ACC112 (cell line): ENCODE results near the gene AMOTL2.

Experiments used
- H2AFZ ChIP-seq: fragments of 200-600 bp; sonication (generic); one replicate; pipeline ENCODE4 v1.6.0; 2017; ENCODE audit warnings: antibody characterized with exemption, low read length; ENCODE audit not compliant: unreplicated experiment
- H3K27ac ChIP-seq: fragments of 200-600 bp; sonication (generic); 2 replicates; pipeline ENCODE4 v1.5.1; 2014; ENCODE audit warnings: low read depth, mild to moderate bottlenecking, antibody characterized with exemption, low read length, moderate library complexity
- H3K27me3 ChIP-seq: fragments of 200-600 bp; sonication (generic); 2 replicates; pipeline ENCODE4 v1.6.1; 2014; ENCODE audit warnings: mild to moderate bottlenecking, antibody characterized with exemption, low read length, moderate library complexity, mixed read lengths; ENCODE audit not compliant: insufficient read depth
- H3K36me3 ChIP-seq: fragments of 200-600 bp; sonication (generic); 2 replicates; pipeline ENCODE4 v1.6.1; 2016; ENCODE audit warnings: mild to moderate bottlenecking, antibody characterized with exemption, low read length, moderate library complexity, mixed read lengths; ENCODE audit not compliant: insufficient read depth
- H3K4me1 ChIP-seq: fragments of 200-600 bp; sonication (generic); one replicate; pipeline ENCODE4 v1.6.1; 2016; ENCODE audit warnings: low read length, mixed read lengths; ENCODE audit not compliant: insufficient read depth, unreplicated experiment, control insufficient read depth
- H3K4me3 ChIP-seq: fragments of 200-600 bp; sonication (generic); 2 replicates; pipeline ENCODE4 v1.5.1; 2014; ENCODE audit warnings: mild to moderate bottlenecking, low read depth, low read length
- H3K79me2 ChIP-seq: fragments of 200-600 bp; sonication (generic); one replicate; pipeline ENCODE4 v1.6.0; 2016; ENCODE audit warnings: low read length; ENCODE audit not compliant: control insufficient read depth, unreplicated experiment, insufficient read depth

Gene AMOTL2

GRCh38 chr3:134323966-134324962 lies 50.0 kb downstream of the AMOTL2 start:
- Histone ChIP-seq H3K4me3 (no peak overlapping the region), H3K4me1 (peaks cover 58% of the 10 kb centered on the region), H2AFZ (no peak overlapping the region), H3K27ac (no peak overlapping the region), H3K36me3 (no peaks in the 10 kb centered on the region), H3K79me2 (no peaks in the 10 kb centered on the region), H3K27me3 (no peaks in the 10 kb centered on the region)

- Histone ChIP-seq H3K79me2 (no peaks in the 10 kb centered on the region), H3K27ac (no peak overlapping the region)
Measured at GRCh38 chr3:134322286-134322685, 52.0 kb downstream of the AMOTL2 start.

DNA sequence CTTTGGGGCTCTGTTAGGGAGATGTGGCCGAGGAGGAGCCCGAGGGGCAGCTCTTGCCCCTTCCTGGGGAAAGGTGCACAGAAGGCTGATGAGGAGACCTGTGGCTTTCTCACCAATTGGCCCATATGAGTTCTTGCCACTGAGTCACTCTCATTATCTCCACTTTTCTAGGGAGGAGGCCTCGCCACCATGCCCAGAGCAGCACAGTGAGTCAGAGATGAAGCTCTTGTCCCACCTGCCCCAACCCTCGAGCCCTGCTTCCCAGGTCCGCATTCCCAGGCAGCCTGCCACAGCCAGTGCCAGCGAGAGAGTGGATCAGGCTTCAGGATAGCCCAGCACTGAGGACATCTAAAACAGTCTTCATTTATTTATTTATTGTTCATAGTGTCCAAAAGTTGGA lies 53.5 kb downstream of the AMOTL2 start:
- Histone ChIP-seq H3K27ac (no peak overlapping the region), H3K36me3 (no peaks in the 10 kb centered on the region), H3K27me3 (no peaks in the 10 kb centered on the region), H3K4me1 (peaks cover 53% of the 10 kb centered on the region), H3K79me2 (no peaks in the 10 kb centered on the region), H3K4me3 (no peak overlapping the region), H2AFZ (no peak overlapping the region)

More at GRCh38 chr3:134322286-134322685, 52.0 kb downstream of the AMOTL2 start:
- Histone ChIP-seq H3K36me3 (no peaks in the 10 kb centered on the region), H2AFZ (no peak overlapping the region), H3K27me3 (no peaks in the 10 kb centered on the region), H3K4me3 (no peak overlapping the region), H3K4me1 (peaks cover 52% of the 10 kb centered on the region)

- Histone ChIP-seq H3K79me2 (no peaks in the 10 kb centered on the region), H3K27me3 (no peaks in the 10 kb centered on the region), H2AFZ (no peak overlapping the region), H3K36me3 (no peaks in the 10 kb centered on the region), H3K4me1 (peaks cover 53% of the 10 kb centered on the region), H3K27ac (no peak overlapping the region), H3K4me3 (no peak overlapping the region)
Measured at GRCh38 chr3:134319931-134320330, 54.3 kb downstream of the AMOTL2 start.

GRCh38 chr3:134318166-134318565 lies 56.1 kb downstream of the AMOTL2 start:
- peak overlapping the region; percentile 95 for H3K27ac ChIP-seq
- H3K4me1 ChIP-seq: peaks cover 57% of the 10 kb centered on the region
- no peak overlapping the region for H2AFZ ChIP-seq
- no peaks in the 10 kb centered on the region for H3K27me3 ChIP-seq
- no peak overlapping the region for H3K4me3 ChIP-seq
- peaks cover 4% of the 10 kb centered on the region for H3K79me2 ChIP-seq
- H3K36me3 ChIP-seq: no peaks in the 10 kb centered on the region

- no peaks in the 10 kb centered on the region for H3K27me3 ChIP-seq
- H3K4me3 ChIP-seq: peak overlapping the region; percentile 11; the same call in 1 of the 2 replicates
- no peak overlapping the region for H2AFZ ChIP-seq
- H3K27ac ChIP-seq: peak overlapping the region; percentile 95
- H3K79me2 ChIP-seq: peaks cover 4% of the 10 kb centered on the region
- H3K36me3 ChIP-seq: no peaks in the 10 kb centered on the region
- peaks cover 65% of the 10 kb centered on the region for H3K4me1 ChIP-seq
Measured at GRCh38 chr3:134317106-134317947, 56.9 kb downstream of the AMOTL2 start.

GRCh38 chr3:134315286-134316106 lies 58.8 kb downstream of the AMOTL2 start:
- Histone ChIP-seq H2AFZ (peak overlapping the region; percentile 42), H3K27ac (peak overlapping the region; percentile 95)

DNA sequence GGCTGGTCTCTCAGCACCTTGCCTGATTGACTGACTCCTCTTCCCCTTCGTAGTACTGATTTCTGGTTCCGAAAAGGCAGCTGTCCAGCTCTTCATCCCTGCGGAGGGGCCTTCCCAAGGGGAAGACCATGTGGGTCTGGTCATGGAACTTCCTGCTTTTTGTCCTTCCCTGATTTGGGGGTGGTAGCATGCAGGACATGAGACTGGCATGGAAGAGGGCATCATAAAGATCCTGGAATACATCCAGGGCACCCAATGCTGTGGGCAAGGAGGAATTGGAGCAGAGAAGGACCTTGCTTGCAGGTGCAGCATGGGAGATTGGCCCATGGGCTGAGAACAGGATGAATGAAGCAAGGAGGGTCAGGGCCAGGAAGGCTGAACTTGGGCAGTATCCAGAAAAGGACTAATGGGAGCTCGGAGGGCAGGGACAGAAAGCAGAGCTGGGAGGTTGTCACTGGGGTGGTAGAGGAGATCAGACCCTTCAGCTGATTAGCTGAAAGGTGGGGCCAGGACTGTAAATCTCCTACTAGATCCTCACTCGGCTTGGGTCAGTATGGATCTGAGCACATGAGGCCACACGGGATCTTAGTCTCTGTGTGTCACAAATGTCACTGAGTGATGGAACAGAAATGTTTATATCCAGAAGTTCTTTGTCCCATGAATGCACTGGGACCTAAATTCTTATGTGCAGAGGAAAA lies 59.5 kb downstream of the AMOTL2 start:
- H3K27ac ChIP-seq: peak overlapping the region; percentile 95
- no peaks in the 10 kb centered on the region for H3K27me3 ChIP-seq
- H3K79me2 ChIP-seq: peaks cover 4% of the 10 kb centered on the region
- H3K4me3 ChIP-seq: peak overlapping the region; percentile 82; the same call in 1 of the 2 replicates
- H3K36me3 ChIP-seq: no peaks in the 10 kb centered on the region
- H3K4me1 ChIP-seq: peaks cover 80% of the 10 kb centered on the region
- no peak overlapping the region for H2AFZ ChIP-seq

More at GRCh38 chr3:134315286-134316106, 58.8 kb downstream of the AMOTL2 start:
- H3K79me2 ChIP-seq: peaks cover 4% of the 10 kb centered on the region
- H3K27me3 ChIP-seq: no peaks in the 10 kb centered on the region
- peaks cover 76% of the 10 kb centered on the region for H3K4me1 ChIP-seq
- no peaks in the 10 kb centered on the region for H3K36me3 ChIP-seq
- H3K4me3 ChIP-seq: peak overlapping the region; percentile 28; the same call in 1 of the 2 replicates

GRCh38 chr3:134313847-134314587 lies 60.2 kb downstream of the AMOTL2 start:
- Histone ChIP-seq H2AFZ (peak overlapping the region; percentile 5), H3K27ac (peak overlapping the region; percentile 95), H3K4me1 (peaks cover 87% of the 10 kb centered on the region), H3K36me3 (no peaks in the 10 kb centered on the region), H3K27me3 (no peaks in the 10 kb centered on the region), H3K79me2 (peaks cover 4% of the 10 kb centered on the region), H3K4me3 (peak overlapping the region; percentile 82)
